Measurements from ENCODE around the gene DHH.

The DHH gene

DNA sequence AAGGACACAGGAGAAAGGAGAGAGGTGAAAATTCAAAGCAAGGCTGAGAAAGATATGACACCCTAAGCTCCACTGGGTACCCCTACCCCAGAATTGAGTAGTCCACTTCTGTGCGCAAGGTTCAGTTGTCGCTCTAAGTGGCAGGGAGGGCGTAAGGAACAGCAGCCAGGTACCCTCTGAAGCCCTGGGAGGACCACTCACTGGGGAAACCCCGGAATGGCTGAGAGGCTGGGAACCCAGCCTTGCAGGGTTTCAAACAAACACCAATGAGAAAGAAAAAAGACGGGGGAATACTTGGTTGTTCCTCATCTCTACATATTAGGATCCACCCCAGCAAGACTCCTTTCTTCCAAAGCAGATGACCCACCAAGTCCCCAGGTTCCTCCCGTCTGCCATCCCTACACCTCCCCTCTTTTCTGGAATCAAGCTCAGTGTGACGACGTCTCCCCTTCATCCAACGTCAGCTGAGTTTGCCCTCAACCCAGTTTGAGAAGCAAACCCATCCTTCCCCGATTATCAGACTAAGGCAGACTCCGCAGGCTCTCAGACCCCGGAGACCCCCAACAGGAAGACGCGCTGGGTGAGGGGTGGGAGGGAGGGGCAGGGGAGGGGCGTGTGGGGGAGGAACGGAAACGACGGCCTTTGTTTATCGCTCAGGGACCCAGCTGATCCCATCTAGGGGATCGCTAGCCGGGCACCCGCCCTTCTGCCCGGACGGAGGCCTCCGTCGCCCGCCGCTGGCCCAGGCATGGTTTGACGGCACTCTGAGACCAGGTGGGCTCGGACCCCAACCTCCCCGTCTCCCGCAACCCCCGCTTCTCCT is 15.3 kb upstream of the DHH start:
- H3K4me3 ChIP-seq (ENCODE audit: insufficient read depth, low read depth, low read length, poor library complexity, severe bottlenecking): peak overlapping the region; percentile 99

DNA sequence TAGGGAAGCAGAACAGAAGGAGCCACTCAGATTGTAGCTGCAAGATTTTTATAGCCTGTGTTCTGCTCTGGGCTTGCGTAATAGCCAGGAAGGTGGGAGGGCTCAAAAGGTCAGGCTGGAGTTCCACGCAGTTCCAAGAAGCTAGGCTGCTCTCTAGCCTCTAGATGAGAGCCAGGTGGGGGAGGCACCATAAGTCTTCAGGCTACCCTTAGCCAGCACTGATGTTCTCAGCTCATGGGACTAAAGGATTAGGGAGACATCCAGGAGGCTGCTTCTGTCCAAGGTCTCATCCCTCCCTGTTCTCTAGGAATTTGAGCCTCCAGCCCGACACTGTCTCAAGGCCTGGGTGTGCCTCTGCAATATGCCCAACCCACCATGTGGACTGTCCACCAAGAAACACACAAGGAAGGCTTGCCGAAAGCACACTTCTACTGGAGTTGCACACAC is 14.4 kb upstream of the DHH start:
- no peak for DNase-seq
- peak overlapping the region; percentile 92 for H3K27ac ChIP-seq (ENCODE audit: insufficient read depth, low read length, poor library complexity, severe bottlenecking)
- peak overlapping the region; percentile 99 for H3K4me3 ChIP-seq (ENCODE audit: insufficient read depth, low read depth, low read length, poor library complexity, severe bottlenecking)
- H3K27me3 ChIP-seq (replicated peaks; ENCODE audit: control insufficient read depth, insufficient read depth, low read length, poor library complexity, severe bottlenecking): no peaks in the 10 kb centered on the region
- H3K9me3 ChIP-seq (ENCODE audit: control insufficient read depth, low read length): no peaks in the 10 kb centered on the region
- peaks cover 20% of the 10 kb centered on the region for H3K4me1 ChIP-seq (ENCODE audit: control insufficient read depth, insufficient read depth, low read length, poor library complexity, severe bottlenecking)
- peaks cover 36% of the 10 kb centered on the region for H3K36me3 ChIP-seq (ENCODE audit: control insufficient read depth, insufficient read depth, low read length)

More for the DNA sequence above, 15.3 kb upstream of the DHH start:
- no peak for DNase-seq
- Histone ChIP-seq H3K9me3 (ENCODE audit: control insufficient read depth, low read length) (no peaks in the 10 kb centered on the region), H3K36me3 (ENCODE audit: control insufficient read depth, insufficient read depth, low read length) (peaks cover 27% of the 10 kb centered on the region), H3K27me3 (replicated peaks; ENCODE audit: control insufficient read depth, insufficient read depth, low read length, poor library complexity, severe bottlenecking) (no peaks in the 10 kb centered on the region), H3K27ac (ENCODE audit: insufficient read depth, low read length, poor library complexity, severe bottlenecking) (peak overlapping the region; percentile 92), H3K4me1 (ENCODE audit: control insufficient read depth, insufficient read depth, low read length, poor library complexity, severe bottlenecking) (peaks cover 20% of the 10 kb centered on the region)

DNA sequence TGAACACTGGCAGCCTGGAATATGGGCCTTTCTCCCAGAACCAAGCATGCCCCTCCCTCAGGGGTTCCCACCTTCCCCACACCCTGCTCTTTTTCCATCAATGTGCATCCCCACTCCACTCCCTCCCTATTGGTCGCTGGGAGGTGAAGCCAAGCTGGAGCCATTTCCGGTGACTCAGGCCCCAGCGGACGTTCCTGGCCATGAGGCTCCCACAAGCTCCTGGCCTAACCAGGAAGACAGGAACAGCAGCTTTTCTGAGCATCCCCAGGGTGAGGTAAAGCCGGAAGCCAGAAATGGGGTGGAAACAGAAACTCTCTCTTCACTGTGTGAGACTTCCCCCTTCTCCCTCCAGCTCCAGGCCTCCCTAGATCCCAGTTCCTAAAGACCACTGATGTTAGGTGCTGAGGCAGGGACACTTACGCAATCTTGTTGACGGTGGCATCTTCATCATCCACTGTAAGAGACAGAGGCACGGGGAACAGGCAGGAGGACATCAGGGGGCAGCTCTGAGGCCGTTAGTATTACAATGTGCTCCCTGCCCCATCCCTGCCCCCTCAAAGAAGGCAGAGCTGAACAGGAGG is 11.0 kb upstream of the DHH start:
- peaks cover 15% of the 10 kb centered on the region for H3K4me1 ChIP-seq (ENCODE audit: control insufficient read depth, insufficient read depth, low read length, poor library complexity, severe bottlenecking)
- no peak overlapping the region for H3K27ac ChIP-seq (ENCODE audit: insufficient read depth, low read length, poor library complexity, severe bottlenecking)
- no peak for DNase-seq
- H3K36me3 ChIP-seq (ENCODE audit: control insufficient read depth, insufficient read depth, low read length): peaks cover 68% of the 10 kb centered on the region
- H3K4me3 ChIP-seq (ENCODE audit: insufficient read depth, low read depth, low read length, poor library complexity, severe bottlenecking): no peak overlapping the region
- no peaks in the 10 kb centered on the region for H3K27me3 ChIP-seq (replicated peaks; ENCODE audit: control insufficient read depth, insufficient read depth, low read length, poor library complexity, severe bottlenecking)
- H3K9me3 ChIP-seq (ENCODE audit: control insufficient read depth, low read length): no peaks in the 10 kb centered on the region

DNA sequence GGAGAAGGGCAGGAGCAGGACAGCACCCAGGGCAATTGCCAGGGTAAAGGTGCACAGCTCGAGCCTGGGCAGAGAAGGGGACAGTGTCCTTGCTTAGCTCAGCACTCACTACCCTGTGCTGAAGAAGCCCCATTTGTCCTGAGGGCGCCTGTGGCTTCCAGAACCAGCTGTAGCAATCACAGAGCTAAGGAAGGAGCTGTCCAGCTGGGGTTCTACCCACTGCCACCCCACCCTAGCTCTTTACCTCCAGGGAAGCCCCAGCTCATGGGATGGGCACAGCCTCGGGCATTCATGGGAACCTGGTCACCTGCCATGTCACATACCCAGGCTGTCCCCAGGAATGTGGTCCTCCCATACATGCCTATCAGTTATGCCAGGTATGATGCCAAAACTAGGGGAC is 10.2 kb upstream of the DHH start:
- Histone ChIP-seq H3K4me3 (ENCODE audit: insufficient read depth, low read depth, low read length, poor library complexity, severe bottlenecking) (no peak overlapping the region), H3K27me3 (replicated peaks; ENCODE audit: control insufficient read depth, insufficient read depth, low read length, poor library complexity, severe bottlenecking) (no peaks in the 10 kb centered on the region), H3K27ac (ENCODE audit: insufficient read depth, low read length, poor library complexity, severe bottlenecking) (no peak overlapping the region), H3K9me3 (ENCODE audit: control insufficient read depth, low read length) (no peaks in the 10 kb centered on the region), H3K4me1 (ENCODE audit: control insufficient read depth, insufficient read depth, low read length, poor library complexity, severe bottlenecking) (peaks cover 14% of the 10 kb centered on the region), H3K36me3 (ENCODE audit: control insufficient read depth, insufficient read depth, low read length) (peaks cover 76% of the 10 kb centered on the region)
- DNase-seq: no peak

DNA sequence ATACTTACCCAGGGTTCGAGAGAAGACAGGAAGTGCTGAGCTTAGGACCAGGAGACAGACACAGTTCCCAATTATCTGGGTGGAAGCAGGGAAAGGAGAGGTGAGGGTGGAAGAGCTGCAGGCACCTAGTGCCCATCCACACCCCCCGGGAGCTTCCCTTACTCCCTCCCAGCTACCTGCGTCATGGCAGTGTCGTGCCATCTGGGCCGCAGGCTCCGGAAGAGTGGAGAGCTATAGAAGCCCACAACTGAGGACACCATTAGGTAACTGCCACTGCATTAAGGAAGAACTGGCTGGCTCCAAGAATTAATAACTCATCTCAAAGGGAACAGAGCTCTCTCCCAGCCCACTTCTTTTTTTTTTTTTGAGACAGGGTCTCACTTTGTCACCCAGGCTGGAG is 5.8 kb upstream of the DHH start:
- Histone ChIP-seq H3K27ac (ENCODE audit: insufficient read depth, low read length, poor library complexity, severe bottlenecking) (no peak overlapping the region), H3K36me3 (ENCODE audit: control insufficient read depth, insufficient read depth, low read length) (peaks cover 68% of the 10 kb centered on the region)

DNA sequence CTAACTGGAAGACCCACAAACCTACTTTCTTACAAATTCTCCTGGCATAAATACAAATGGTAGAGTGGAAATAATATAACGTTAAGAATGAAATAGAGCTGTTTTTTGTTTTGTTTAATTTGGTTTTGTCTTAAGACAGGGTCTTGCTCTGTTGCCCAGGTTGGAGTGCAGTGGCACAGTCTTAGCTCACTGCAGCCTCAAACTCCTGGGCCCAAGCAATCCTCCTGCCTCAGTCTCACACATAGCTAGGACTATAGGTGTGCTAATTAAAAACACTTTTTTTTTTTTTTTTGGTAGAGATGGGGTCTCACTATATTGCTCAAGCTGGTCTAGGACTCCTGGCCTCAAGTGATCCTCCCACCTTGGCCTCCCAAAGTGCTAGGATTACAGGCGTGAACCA is 4.1 kb upstream of the DHH start:
- Histone ChIP-seq H3K36me3 (ENCODE audit: control insufficient read depth, insufficient read depth, low read length) (peaks cover 51% of the 10 kb centered on the region), H3K9me3 (ENCODE audit: control insufficient read depth, low read length) (no peaks in the 10 kb centered on the region), H3K4me1 (ENCODE audit: control insufficient read depth, insufficient read depth, low read length, poor library complexity, severe bottlenecking) (peaks cover 12% of the 10 kb centered on the region), H3K27ac (ENCODE audit: insufficient read depth, low read length, poor library complexity, severe bottlenecking) (no peak overlapping the region), H3K4me3 (ENCODE audit: insufficient read depth, low read depth, low read length, poor library complexity, severe bottlenecking) (no peak overlapping the region), H3K27me3 (replicated peaks; ENCODE audit: control insufficient read depth, insufficient read depth, low read length, poor library complexity, severe bottlenecking) (peaks cover 14% of the 10 kb centered on the region)
- DNase-seq: no peak

More for the DNA sequence above, 5.8 kb upstream of the DHH start:
- no peak overlapping the region for H3K4me3 ChIP-seq (ENCODE audit: insufficient read depth, low read depth, low read length, poor library complexity, severe bottlenecking)
- H3K27me3 ChIP-seq (replicated peaks; ENCODE audit: control insufficient read depth, insufficient read depth, low read length, poor library complexity, severe bottlenecking): no peaks in the 10 kb centered on the region
- no peaks in the 10 kb centered on the region for H3K4me1 ChIP-seq (ENCODE audit: control insufficient read depth, insufficient read depth, low read length, poor library complexity, severe bottlenecking)
- no peaks in the 10 kb centered on the region for H3K9me3 ChIP-seq (ENCODE audit: control insufficient read depth, low read length)
- no peak for DNase-seq

DNA sequence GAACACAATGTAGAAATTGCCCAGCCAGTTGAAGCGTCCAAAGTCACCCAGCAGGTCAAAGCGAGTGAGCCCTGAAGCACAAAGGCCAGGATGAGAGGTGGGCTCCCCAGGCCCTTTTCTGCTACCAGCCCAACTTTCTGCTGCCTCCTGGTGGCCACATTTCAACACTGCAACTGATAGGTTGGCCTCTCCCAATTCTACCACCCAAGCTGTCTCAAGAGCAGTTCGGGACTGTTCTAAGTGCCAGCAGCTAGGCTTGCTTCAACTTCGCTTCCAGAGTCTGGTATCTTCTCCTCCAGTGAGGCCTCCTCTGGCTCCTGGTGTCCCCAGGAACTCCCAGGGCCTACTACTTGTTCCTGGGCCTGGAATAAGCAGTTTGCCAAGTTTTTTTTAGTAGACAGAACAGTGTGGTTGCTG is 3.4 kb upstream of the DHH start:
- H3K27ac ChIP-seq (ENCODE audit: insufficient read depth, low read length, poor library complexity, severe bottlenecking): no peak overlapping the region
- H3K9me3 ChIP-seq (ENCODE audit: control insufficient read depth, low read length): no peaks in the 10 kb centered on the region
- DNase-seq: peak in 2 of 3 donors; percentile 30 to 42
- H3K27me3 ChIP-seq (replicated peaks; ENCODE audit: control insufficient read depth, insufficient read depth, low read length, poor library complexity, severe bottlenecking): peaks cover 21% of the 10 kb centered on the region
- H3K36me3 ChIP-seq (ENCODE audit: control insufficient read depth, insufficient read depth, low read length): peaks cover 46% of the 10 kb centered on the region
- peaks cover 15% of the 10 kb centered on the region for H3K4me1 ChIP-seq (ENCODE audit: control insufficient read depth, insufficient read depth, low read length, poor library complexity, severe bottlenecking)
- H3K4me3 ChIP-seq (ENCODE audit: insufficient read depth, low read depth, low read length, poor library complexity, severe bottlenecking): no peak overlapping the region

DNA sequence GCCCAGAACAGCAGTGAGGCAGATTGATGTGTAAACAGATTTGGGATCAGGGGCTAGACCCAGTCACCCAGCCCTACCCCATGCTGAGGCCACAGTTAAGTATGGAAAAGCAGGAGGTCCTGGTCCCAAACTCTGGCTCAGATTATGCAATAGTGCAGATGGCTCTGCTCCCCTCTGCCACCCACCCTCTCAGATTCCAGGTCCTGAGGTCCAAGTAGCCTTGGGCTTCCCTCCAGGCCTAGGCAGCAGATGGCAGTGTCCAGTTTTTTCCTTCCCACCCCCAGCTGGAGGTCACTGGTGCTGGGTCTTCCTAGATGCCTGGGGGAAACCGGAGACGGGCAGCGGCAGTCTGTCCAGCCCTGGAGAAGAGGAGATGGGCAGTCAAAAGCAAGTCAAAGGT is 2.8 kb upstream of the DHH start:
- Histone ChIP-seq H3K4me3 (ENCODE audit: insufficient read depth, low read depth, low read length, poor library complexity, severe bottlenecking) (no peak overlapping the region), H3K4me1 (ENCODE audit: control insufficient read depth, insufficient read depth, low read length, poor library complexity, severe bottlenecking) (peaks cover 15% of the 10 kb centered on the region), H3K27me3 (replicated peaks; ENCODE audit: control insufficient read depth, insufficient read depth, low read length, poor library complexity, severe bottlenecking) (peaks cover 27% of the 10 kb centered on the region), H3K27ac (ENCODE audit: insufficient read depth, low read length, poor library complexity, severe bottlenecking) (no peak overlapping the region), H3K9me3 (ENCODE audit: control insufficient read depth, low read length) (no peaks in the 10 kb centered on the region), H3K36me3 (ENCODE audit: control insufficient read depth, insufficient read depth, low read length) (peaks cover 39% of the 10 kb centered on the region)
- DNase-seq: no peak

DNA sequence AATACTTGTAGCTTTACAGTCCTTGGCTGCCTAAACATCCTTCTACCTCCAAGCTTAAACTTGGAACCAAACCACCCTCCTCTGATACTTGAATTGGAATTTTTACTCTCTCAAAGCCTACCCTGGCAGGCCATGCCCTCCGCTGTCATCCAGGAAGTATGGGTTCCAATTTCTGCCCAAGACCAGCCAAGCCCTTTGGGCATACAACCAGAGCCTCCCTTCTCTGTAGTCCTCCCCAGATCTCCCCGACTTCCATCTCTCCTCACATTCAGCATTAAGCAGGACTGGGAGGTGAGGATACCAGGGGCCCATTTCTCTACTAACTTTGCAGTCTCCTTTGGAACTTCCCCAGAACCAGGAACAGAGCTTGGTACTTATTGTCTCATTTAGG is 369 bp upstream of the DHH start:
- Histone ChIP-seq H3K27ac (ENCODE audit: insufficient read depth, low read length, poor library complexity, severe bottlenecking) (no peak overlapping the region), H3K27me3 (replicated peaks; ENCODE audit: control insufficient read depth, insufficient read depth, low read length, poor library complexity, severe bottlenecking) (peaks cover 50% of the 10 kb centered on the region), H3K36me3 (ENCODE audit: control insufficient read depth, insufficient read depth, low read length) (peaks cover 15% of the 10 kb centered on the region), H3K4me1 (ENCODE audit: control insufficient read depth, insufficient read depth, low read length, poor library complexity, severe bottlenecking) (peaks cover 28% of the 10 kb centered on the region), H3K9me3 (ENCODE audit: control insufficient read depth, low read length) (no peaks in the 10 kb centered on the region), H3K4me3 (ENCODE audit: insufficient read depth, low read depth, low read length, poor library complexity, severe bottlenecking) (no peak overlapping the region)
- no peak for DNase-seq

DNA sequence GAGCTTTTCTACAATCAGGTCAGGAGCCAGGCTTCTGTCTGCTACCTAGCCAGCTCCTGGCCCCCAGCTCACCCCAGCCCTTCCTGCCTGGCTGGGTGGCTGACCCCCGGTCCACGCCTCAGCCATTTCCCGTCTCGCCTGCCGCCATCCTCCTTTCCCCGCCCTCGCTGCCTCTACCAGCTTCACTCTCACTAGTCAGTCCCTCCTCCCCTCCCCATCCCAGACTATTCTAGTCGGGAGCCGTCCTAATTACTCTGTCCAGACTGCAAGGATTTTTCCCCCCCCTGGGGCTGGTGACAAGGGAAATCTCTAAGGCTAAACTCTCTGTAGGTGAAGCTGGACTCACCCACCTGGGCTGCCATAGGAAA is 825 bp downstream of the DHH start:
- Histone ChIP-seq H3K27ac (ENCODE audit: insufficient read depth, low read length, poor library complexity, severe bottlenecking) (no peak overlapping the region), H3K4me1 (ENCODE audit: control insufficient read depth, insufficient read depth, low read length, poor library complexity, severe bottlenecking) (peaks cover 39% of the 10 kb centered on the region), H3K9me3 (ENCODE audit: control insufficient read depth, low read length) (no peaks in the 10 kb centered on the region), H3K27me3 (replicated peaks; ENCODE audit: control insufficient read depth, insufficient read depth, low read length, poor library complexity, severe bottlenecking) (peaks cover 59% of the 10 kb centered on the region), H3K4me3 (ENCODE audit: insufficient read depth, low read depth, low read length, poor library complexity, severe bottlenecking) (no peak overlapping the region), H3K36me3 (ENCODE audit: control insufficient read depth, insufficient read depth, low read length) (peaks cover 12% of the 10 kb centered on the region)
- no peak for DNase-seq
